SK-N-SH treated with all-trans-retinoic acid at 6 μM for 48 hours (cell line): ENCODE measurements around the gene CDH16.

Experiments used
- ATAC-seq: fragments of 200-7000 bp; cut with Tn5 transposase; 3 replicates; pipeline ENCODE4 v1.9.1; 2020; ENCODE audit warnings: mild to moderate bottlenecking, moderate library complexity
- ARNTL ChIP-seq: fragments of 450-650 bp; formaldehyde crosslinking; IDR thresholded peaks from 2 replicates; pipeline ENCODE4 v1.5.0; 2020; ENCODE audit warnings: low read depth, mild to moderate bottlenecking, moderate library complexity, borderline replicate concordance
- BACH2 ChIP-seq: fragments of 250-450 bp; sonication (Bioruptor Pico); IDR thresholded peaks from 2 replicates; pipeline ENCODE4 v1.9.0; 2021; ENCODE audit warnings: mild to moderate bottlenecking, borderline replicate concordance
- CSDC2 ChIP-seq: fragments of 250-450 bp; sonication (Bioruptor Pico); IDR thresholded peaks from 2 replicates; pipeline ENCODE4 v1.5.0; 2020; ENCODE audit warnings: mild to moderate bottlenecking, moderate library complexity
- CSRNP3 ChIP-seq: fragments of 250-450 bp; sonication (Bioruptor Pico); IDR thresholded peaks from 2 replicates; pipeline ENCODE4 v1.5.1; 2021; ENCODE audit warnings: mild to moderate bottlenecking, moderate library complexity
- ESRRG ChIP-seq: fragments of 250-450 bp; sonication (Bioruptor Pico); IDR thresholded peaks from 2 replicates; pipeline ENCODE4 v1.6.1; 2021; ENCODE audit warnings: mild to moderate bottlenecking
- GLIS3 ChIP-seq: fragments of 250-450 bp; sonication (Bioruptor Pico); IDR thresholded peaks from 2 replicates; pipeline ENCODE4 v1.5.0; 2020; ENCODE audit warnings: mild to moderate bottlenecking, moderate library complexity
- ISL1 ChIP-seq: fragments of 250-450 bp; sonication (Bioruptor Pico); IDR thresholded peaks from 2 replicates; pipeline ENCODE4 v2.1.2; 2022; ENCODE audit warnings: mild to moderate bottlenecking, moderate library complexity
- OSR1 ChIP-seq: fragments of 250-450 bp; sonication (Bioruptor Pico); IDR thresholded peaks from 2 replicates; pipeline ENCODE4 v1.8.0; 2022; ENCODE audit warnings: moderate library complexity, mild to moderate bottlenecking, inconsistent platforms
- PATZ1 ChIP-seq: fragments of 250-450 bp; sonication (Bioruptor Pico); IDR thresholded peaks from 2 replicates; pipeline ENCODE4 v1.8.0; 2020; ENCODE audit warnings: mild to moderate bottlenecking, moderate library complexity, borderline replicate concordance
- POU6F1 ChIP-seq: fragments of 250-450 bp; sonication (Bioruptor Pico); IDR thresholded peaks from 2 replicates; pipeline ENCODE4 v1.8.0; 2021; ENCODE audit warnings: low read depth, mild to moderate bottlenecking, moderate library complexity, borderline replicate concordance
- PPARA ChIP-seq: fragments of 250-450 bp; sonication (Bioruptor Pico); IDR thresholded peaks from 2 replicates; pipeline ENCODE4 v1.5.0; 2020; ENCODE audit warnings: mild to moderate bottlenecking, borderline replicate concordance
- RARB ChIP-seq: fragments of 250-450 bp; sonication (Bioruptor Pico); IDR thresholded peaks from 2 replicates; pipeline ENCODE4 v1.8.0; 2021; ENCODE audit warnings: mild to moderate bottlenecking, moderate library complexity
- TCF4 ChIP-seq: fragments of 250-450 bp; sonication (Bioruptor Pico); IDR thresholded peaks from 2 replicates; pipeline ENCODE4 v1.8.0; 2021; ENCODE audit warnings: mild to moderate bottlenecking, moderate library complexity, borderline replicate concordance
- TOX ChIP-seq: fragments of 250-450 bp; sonication (Bioruptor Pico); IDR thresholded peaks from 2 replicates; pipeline ENCODE4 v1.8.0; 2021; ENCODE audit warnings: mild to moderate bottlenecking, moderate library complexity, borderline replicate concordance
- TSHZ2 ChIP-seq: fragments of 250-450 bp; sonication (Bioruptor Pico); IDR thresholded peaks from 2 replicates; pipeline ENCODE4 v1.5.0; 2020; ENCODE audit warnings: mild to moderate bottlenecking, moderate library complexity
- ZC3H10 ChIP-seq: fragments of 250-450 bp; sonication (Bioruptor Pico); IDR thresholded peaks from 2 replicates; pipeline ENCODE4 v1.5.1; 2021; ENCODE audit warnings: mild to moderate bottlenecking, moderate library complexity
- ZFP3 ChIP-seq: fragments of 250-450 bp; sonication (Bioruptor Pico); IDR thresholded peaks from 2 replicates; pipeline ENCODE4 v1.5.0; 2020; ENCODE audit warnings: mild to moderate bottlenecking, moderate library complexity
- ZFP30 ChIP-seq: fragments of 450-650 bp; formaldehyde crosslinking; IDR thresholded peaks from 2 replicates; pipeline ENCODE4 v1.5.0; 2022; ENCODE audit warnings: mild to moderate bottlenecking, moderate library complexity
- ZNF565 ChIP-seq: fragments of 450-650 bp; formaldehyde crosslinking; conservative IDR thresholded peaks from 2 replicates; pipeline ENCODE4 v1.5.0; 2020; ENCODE audit warnings: low read depth, mild to moderate bottlenecking, moderate library complexity
- ZNF8 ChIP-seq: fragments of 450-650 bp; formaldehyde crosslinking; IDR thresholded peaks from 2 replicates; pipeline ENCODE4 v1.5.0; 2020; ENCODE audit warnings: mild to moderate bottlenecking, moderate library complexity
- TF ChIP-seq, protein P1 (sequence below): fragments of 250-450 bp; sonication (Bioruptor Pico); IDR thresholded peaks from 2 replicates; pipeline ENCODE4 v1.5.1; 2020; ENCODE audit warnings: low read depth, mild to moderate bottlenecking, moderate library complexity

The CDH16 gene

DNA sequence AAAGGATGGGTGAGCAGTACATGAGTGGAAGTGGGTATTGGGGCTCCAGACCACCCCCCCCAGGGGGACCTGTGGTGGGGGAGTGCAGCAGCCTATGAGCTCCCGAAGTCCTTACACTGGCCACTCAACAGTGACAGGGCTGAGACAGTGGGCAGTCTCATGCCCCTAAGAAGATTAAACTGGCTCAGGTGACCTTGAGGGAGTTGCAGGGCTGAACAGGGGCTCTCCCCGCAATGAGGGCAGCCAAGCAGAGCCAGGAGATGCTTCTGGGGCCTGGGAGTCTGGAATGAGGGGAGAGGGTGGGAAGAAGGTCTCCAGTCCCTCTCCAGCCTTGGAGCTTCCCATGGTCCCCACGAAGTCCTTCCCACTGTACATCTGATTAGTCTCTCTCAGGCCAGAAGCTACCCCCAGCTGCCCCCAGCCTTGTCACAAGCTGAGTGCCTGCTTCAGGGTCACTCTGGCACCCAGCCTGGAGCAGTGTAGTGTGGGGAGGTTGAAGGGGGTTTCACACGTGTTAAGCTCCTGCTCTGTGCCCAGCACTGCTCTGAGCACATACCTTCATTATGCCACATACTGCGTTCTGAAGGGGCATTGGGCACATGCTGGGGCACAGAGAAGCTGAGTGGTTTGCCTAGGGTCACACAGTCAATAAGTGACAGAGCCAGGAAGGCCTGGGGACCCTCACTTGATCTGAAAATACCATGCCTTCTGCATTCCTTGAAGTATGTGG, 1.0 kb upstream of the CDH16 start (continued):
- TF ChIP-seq TSHZ2 (CRISPR knock-in tag) (no peak), OSR1 (CRISPR knock-in tag) (no peak), ZNF8 (no peak)

GRCh38 chr16:66918355-66918754, 330 bp downstream of the CDH16 start:
- ATAC-seq = no peak
- TF ChIP-seq GLIS3 (CRISPR knock-in tag) = no peak
- TF ChIP-seq ZNF8 = no peak
- no peak for TF ChIP-seq ESRRG (CRISPR knock-in tag)
- no peak for TF ChIP-seq POU6F1
- TF ChIP-seq BACH2 (CRISPR knock-in tag) = no peak
- TF ChIP-seq PATZ1 (CRISPR knock-in tag) = no peak
- no peak for TF ChIP-seq TOX
- TF ChIP-seq ZFP30 = no peak
- no peak for TF ChIP-seq ZNF565 (CRISPR knock-in tag)
- TF ChIP-seq, all 23 proteins: peak for 0

DNA sequence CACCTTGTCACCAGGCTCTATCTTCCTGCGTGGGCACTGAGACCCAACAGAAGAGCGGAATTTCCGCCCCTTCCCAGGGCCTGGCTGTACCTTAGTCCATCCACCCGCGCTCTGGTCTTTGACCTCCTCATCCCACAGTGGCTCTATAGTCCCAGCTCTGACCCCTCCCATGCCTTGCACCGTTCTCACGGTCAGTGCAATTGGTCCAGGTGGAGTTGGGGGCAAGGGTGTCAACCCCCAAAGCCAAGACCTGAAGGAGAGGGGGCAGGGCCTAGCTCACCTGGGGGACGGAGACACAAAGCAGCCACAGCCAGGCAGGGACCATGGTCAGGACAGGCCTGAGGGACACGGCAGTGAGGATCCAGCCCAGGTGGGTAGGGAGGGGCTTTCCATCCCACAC, 944 bp downstream of the CDH16 start:
- ATAC-seq = no peak
- TF ChIP-seq ARNTL (CRISPR knock-in tag) (no peak), ZFP3 (CRISPR knock-in tag) (no peak), ISL1 (CRISPR knock-in tag) (no peak), TCF4 (no peak), ZC3H10 (no peak), CSDC2 (CRISPR knock-in tag) (no peak), OSR1 (CRISPR knock-in tag) (no peak), TOX (no peak), GLIS3 (CRISPR knock-in tag) (no peak), RARB (no peak), PPARA (CRISPR knock-in tag) (no peak), CSRNP3 (CRISPR knock-in tag) (no peak), ESRRG (CRISPR knock-in tag) (no peak)
- TF ChIP-seq, protein P1, sequence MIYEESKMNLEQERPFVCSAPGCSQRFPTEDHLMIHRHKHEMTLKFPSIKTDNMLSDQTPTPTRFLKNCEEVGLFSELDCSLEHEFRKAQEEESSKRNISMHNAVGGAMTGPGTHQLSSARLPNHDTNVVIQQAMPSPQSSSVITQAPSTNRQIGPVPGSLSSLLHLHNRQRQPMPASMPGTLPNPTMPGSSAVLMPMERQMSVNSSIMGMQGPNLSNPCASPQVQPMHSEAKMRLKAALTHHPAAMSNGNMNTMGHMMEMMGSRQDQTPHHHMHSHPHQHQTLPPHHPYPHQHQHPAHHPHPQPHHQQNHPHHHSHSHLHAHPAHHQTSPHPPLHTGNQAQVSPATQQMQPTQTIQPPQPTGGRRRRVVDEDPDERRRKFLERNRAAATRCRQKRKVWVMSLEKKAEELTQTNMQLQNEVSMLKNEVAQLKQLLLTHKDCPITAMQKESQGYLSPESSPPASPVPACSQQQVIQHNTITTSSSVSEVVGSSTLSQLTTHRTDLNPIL (CRISPR knock-in tag) = no peak

GRCh38 chr16:66916518-66916917, 2.2 kb downstream of the CDH16 start:
- no peak for ATAC-seq
- TF ChIP-seq TCF4 (no peak), PATZ1 (CRISPR knock-in tag) (no peak), ARNTL (CRISPR knock-in tag) (no peak), ESRRG (CRISPR knock-in tag) (no peak), CSDC2 (CRISPR knock-in tag) (no peak)
- TF ChIP-seq, all 23 proteins: peak for 0
